ENCODE results near the gene ARID1B.

Gene ARID1B

GRCh38 chr6:156883497-156884252, 106.5 kb downstream of the ARID1B start:
- no peak for DNase-seq

GRCh38 chr6:156884306-156884705, 107.1 kb downstream of the ARID1B start:
- DNase-seq = no peak

- DNase-seq = no peak
Observed at GRCh38 chr6:156885562-156885961, 108.4 kb downstream of the ARID1B start.

GRCh38 chr6:156886409-156886808, 109.2 kb downstream of the ARID1B start:
- no peak for DNase-seq

- no peak for DNase-seq
Observed at GRCh38 chr6:156887623-156888269, 110.6 kb downstream of the ARID1B start.

GRCh38 chr6:156889469-156889868, 112.3 kb downstream of the ARID1B start:
- DNase-seq = no peak

GRCh38 chr6:156889986-156890385, 112.8 kb downstream of the ARID1B start:
- no peak for DNase-seq

- no peak for DNase-seq
Observed at GRCh38 chr6:156890627-156891314, 113.6 kb downstream of the ARID1B start.

GRCh38 chr6:156897907-156898531, 120.8 kb downstream of the ARID1B start:
- no peak for DNase-seq

- DNase-seq = no peak
Observed at GRCh38 chr6:156899071-156899470, 121.9 kb downstream of the ARID1B start.

- no peak for DNase-seq
Observed at GRCh38 chr6:156899532-156900135, 122.5 kb downstream of the ARID1B start.

- DNase-seq = no peak
Observed at GRCh38 chr6:156900292-156900691, 123.1 kb downstream of the ARID1B start.

GRCh38 chr6:156901309-156902019, 124.3 kb downstream of the ARID1B start:
- no peak for DNase-seq

GRCh38 chr6:156902782-156903181, 125.6 kb downstream of the ARID1B start:
- DNase-seq = no peak

GRCh38 chr6:156904176-156904967, 127.2 kb downstream of the ARID1B start:
- DNase-seq = no peak

GRCh38 chr6:156905801-156906200, 128.6 kb downstream of the ARID1B start:
- DNase-seq = no peak

- DNase-seq = no peak
Observed at GRCh38 chr6:156906451-156906850, 129.3 kb downstream of the ARID1B start.

GRCh38 chr6:156909212-156910010, 132.2 kb downstream of the ARID1B start:
- DNase-seq = no peak

- DNase-seq = no peak
Observed at GRCh38 chr6:156910011-156910334, 132.8 kb downstream of the ARID1B start.

- no peak for DNase-seq
Observed at GRCh38 chr6:156910938-156911337, 133.8 kb downstream of the ARID1B start.

GRCh38 chr6:156911581-156911980, 134.4 kb downstream of the ARID1B start:
- no peak for DNase-seq
